Measurements from ENCODE around the gene RTP5.
A peak's percentile ranks its signal among the peaks of the same experiment; 100 is the strongest.

Gene RTP5

GRCh38 chr2:241869087-241869961 is at the start of gene RTP5:
Gene RTP5 (plus strand): TSS chr2:241869729. CDS start chr2:241869757, 28 bp downstream.
- no peak for DNase-seq

- peak in 1 of 2 experiments; percentile 14 for DNase-seq
These were observed 49.4 kb upstream of the RTP5 start for GRCh38 chr2:241819947-241820624.

- peak; percentile 12 to 16 for DNase-seq
These were observed 48.7 kb upstream of the RTP5 start for GRCh38 chr2:241820625-241821384.

- DNase-seq: peak; percentile 23 to 37
These were observed 47.9 kb upstream of the RTP5 start for GRCh38 chr2:241821460-241822263.

- DNase-seq: peak in 1 of 2 experiments; percentile 14
These were observed 47.3 kb upstream of the RTP5 start for GRCh38 chr2:241822264-241822623.

- peak; percentile 13 to 14 for DNase-seq
These were observed 45.7 kb upstream of the RTP5 start for GRCh38 chr2:241823531-241824437.

GRCh38 chr2:241827394-241827793 is 42.1 kb upstream of the RTP5 start:
- no peak for DNase-seq

GRCh38 chr2:241833101-241833663 is 36.3 kb upstream of the RTP5 start:
- DNase-seq: no peak

- DNase-seq: peak in 1 of 2 experiments; percentile 15
These were observed 35.6 kb upstream of the RTP5 start for GRCh38 chr2:241833756-241834526.

- no peak for DNase-seq
These were observed 34.9 kb upstream of the RTP5 start for GRCh38 chr2:241834527-241835210.

- DNase-seq: peak in 1 of 2 experiments; percentile 15
These were observed 33.9 kb upstream of the RTP5 start for GRCh38 chr2:241835611-241836010.

DNA sequence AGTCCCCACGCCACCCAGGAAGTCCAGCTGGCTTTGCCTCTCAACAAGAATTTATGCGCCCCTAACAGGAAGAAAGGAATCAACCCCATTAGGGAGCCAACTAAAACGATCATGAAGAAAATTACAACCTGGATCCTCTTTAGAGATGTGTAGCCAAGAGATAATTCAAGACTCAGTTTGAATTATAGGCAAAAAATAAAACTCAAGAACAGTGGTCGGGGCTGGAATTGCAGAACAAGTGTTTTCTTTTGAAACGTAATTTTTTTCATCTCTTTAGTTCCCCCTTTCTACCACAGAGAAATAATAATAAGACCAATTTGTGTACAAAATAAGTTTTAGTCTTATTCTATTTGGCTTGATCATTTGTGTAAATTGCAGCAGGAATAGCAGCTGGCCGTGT is 33.2 kb upstream of the RTP5 start:
- no peak for DNase-seq

GRCh38 chr2:241837197-241837965 is 32.1 kb upstream of the RTP5 start:
- DNase-seq: no peak

GRCh38 chr2:241841181-241842066 is 28.1 kb upstream of the RTP5 start:
- peak in 1 of 2 experiments; percentile 12 for DNase-seq

DNA sequence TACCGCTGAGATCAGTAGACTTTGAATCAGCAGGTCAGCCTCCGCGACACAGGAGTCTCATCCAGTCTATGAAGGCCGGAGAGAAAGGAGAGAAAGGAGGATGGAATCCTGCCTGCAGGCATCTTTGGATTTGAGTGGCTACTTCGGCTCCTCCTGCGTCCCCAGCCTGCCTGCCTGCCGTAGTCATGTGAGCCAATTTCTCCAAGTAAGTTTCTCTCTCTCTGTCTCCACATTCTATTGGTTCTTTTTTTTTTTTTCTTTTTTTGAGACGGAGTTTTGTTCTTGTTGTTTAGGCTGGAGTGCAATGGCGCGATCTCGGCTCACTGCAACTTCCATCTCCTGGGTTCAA is 27.5 kb upstream of the RTP5 start:
- DNase-seq: peak in 1 of 2 experiments; percentile 18

DNA sequence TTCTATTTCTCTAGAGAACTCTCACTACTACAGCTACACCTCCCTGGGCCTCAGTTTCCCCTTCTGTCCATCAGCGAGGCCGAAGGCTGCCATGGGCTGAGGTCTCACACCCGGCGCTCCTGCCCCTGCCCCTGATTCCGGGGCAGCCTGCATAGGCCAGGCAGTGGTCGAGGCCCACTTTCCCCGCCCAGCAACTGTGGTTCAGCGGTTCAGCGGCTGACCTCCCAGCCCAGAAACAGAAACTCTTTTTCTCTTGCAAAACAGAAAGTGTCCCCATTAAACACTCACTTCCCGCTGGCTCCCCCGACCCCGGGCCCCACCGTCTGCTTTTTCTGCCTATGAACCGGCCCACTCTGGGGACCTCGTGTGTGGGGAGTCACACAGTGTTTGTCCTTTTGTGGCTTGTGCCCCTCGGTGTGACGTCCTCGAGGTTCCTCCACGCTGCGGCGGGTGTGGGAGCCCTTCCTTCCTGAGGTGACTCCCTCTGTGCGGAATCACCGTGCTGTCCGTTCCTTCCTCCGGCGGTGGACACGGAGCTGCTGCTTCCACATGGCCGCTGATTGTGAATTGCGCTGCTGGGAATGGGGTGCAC is 26.8 kb upstream of the RTP5 start:
- DNase-seq: peak; percentile 74 to 75

All from activated T-cell treated with anti-CD3 and anti-CD28 coated beads, Interleukin-2, amount 50 U/mL, for 48 hours (primary cell).